Eye (tissue), 1 donor: Measurements from ENCODE around the gene SPINK14.

Experiments used
- DNase-seq: peaks from one replicate; pipeline ENCODE4 v3.0.0-alpha.2; 2015

Gene SPINK14

DNA sequence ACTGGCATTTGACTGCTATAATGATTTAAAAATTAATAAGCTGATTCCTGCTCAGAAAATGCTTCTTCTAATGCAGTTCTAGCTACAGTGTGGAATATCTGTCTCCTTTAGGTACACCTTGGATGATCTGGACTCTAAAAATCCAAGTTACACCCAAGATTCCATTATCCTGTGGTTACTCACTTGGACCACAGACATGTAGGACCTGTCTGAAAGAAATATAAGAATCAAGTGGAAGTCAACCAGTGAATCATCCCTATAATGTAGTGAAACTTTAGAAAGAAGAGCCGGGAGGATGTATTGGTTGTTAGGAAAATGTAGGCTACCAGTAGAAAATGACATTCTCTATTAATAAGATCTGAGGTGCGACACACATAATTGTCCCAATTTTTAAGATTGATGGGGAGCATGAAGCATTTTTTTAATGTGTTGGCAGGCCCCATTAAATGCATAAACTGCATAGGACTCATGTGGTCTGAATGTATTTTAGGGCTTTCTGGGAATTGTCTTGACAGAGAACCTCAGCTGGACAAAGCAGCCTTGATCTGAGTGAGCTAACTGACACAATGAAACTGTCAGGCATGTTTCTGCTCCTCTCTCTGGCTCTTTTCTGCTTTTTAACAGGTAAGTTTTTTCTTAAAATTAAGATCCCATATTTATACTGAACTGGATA lies 34.3 kb downstream of the SPINK14 start, which contains the start of gene SPINK6:
Gene SPINK6 (plus strand): TSS at position 512 of the 673 bp plus-strand sequence. CDS start 55 bp downstream, at position 567.
- peak; percentile 60 for DNase-seq

DNA sequence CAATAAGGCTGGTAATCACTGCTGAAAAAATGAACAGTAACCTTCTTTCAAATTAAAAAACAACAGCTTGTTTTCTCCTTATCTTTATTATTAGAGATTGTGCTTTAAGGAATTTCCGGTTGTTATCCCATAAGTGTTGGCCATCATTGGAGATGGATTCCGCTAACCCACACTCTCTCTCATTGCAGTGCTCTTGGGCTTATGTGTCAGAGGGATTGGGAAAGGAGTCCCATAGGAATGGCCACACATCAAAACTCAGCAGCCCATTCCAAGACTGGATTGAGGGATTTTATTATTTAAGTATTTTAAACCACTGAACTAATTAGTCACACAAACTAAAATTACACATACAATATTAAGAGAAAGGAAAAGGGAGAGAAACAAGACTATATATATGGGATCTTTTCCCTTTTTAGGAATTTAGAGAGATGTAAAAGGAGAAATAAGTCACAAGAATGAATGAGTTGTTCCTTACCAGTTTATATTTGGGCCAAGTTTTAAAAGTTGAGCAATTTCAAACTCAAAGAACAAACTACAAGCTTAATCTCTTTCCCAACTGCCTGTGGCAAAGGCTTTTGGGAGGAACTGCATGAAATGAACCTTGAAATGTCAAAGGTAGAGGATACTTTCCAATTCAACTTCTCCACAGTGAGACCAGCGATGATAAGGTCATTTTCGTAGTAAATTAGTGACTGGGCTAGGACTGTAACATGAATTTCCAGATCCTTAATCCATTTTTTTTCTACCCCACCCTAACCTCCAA lies 36.9 kb downstream of the SPINK14 start:
- no peak for DNase-seq

GRCh38 chr5:148205865-148206264 lies 37.5 kb downstream of the SPINK14 start:
- DNase-seq, result no peak

DNA sequence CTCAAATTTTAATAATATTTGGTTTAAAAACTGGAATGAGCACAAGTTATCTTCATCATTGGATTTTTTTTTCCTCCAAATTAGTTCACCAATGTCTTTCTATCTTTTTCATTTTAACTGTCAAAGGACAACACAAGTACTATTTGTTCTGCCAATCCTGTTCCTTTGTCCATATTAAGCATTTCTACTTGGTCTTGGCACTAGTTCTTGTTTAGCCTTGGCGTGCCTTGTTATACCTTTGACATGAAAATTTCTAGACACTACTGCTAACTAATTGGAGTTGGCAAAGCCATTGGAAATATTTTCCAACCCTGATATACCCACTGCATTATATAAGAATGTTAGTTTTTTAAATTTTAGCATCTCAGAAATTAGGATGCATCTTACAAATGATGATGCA lies 38.3 kb downstream of the SPINK14 start:
- no peak for DNase-seq

GRCh38 chr5:148208226-148208625 lies 39.9 kb downstream of the SPINK14 start:
- no peak for DNase-seq

GRCh38 chr5:148209151-148209770 lies 40.9 kb downstream of the SPINK14 start:
- DNase-seq, result no peak

- DNase-seq, result no peak
These were observed 46.4 kb downstream of the SPINK14 start for GRCh38 chr5:148214665-148215185.

- no peak for DNase-seq
These were observed 53.2 kb downstream of the SPINK14 start for GRCh38 chr5:148221508-148221907.

DNA sequence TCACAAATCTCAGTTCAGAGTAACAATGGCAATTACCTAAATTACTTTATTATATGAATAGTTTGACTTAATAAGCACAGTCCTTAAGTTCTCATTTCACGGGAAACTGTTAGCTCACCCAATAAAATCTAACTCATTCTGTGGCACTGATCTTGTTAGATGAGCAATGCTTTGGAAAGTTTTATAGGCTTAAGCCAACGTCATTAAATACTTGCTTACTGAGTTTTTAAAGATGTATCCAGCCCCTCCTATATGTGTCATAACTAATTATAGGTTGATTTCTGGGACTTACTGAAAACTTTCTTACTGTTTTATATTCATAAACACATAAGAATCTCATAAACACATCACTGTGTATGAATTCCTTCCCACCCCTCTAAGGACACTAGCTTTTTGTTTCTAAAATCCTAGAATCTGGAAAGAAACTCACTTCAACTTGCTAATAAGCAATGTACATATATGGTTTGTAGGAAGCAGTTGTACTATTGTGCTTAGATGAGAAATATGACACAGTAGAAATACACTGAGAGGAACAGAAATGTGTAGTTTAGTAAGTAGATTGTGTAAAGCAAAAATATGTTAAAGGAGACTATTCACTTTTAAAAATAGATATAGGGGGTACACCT lies 55.9 kb downstream of the SPINK14 start:
- DNase-seq, result no peak
